H1 (cell line): ENCODE data around the gene CYP46A1. TPM values are rescaled to one million over a fixed set of nuclear protein-coding genes. Genes with fewer than 3 reads are reported as not detected.

Source experiments
- CHD7 ChIP-seq: fragments of 300-600 bp; sonication (generic); IDR thresholded peaks from 2 replicates; pipeline ENCODE4 v1.7.1; 2012; ENCODE audit warnings: low read length, moderate library complexity, mild to moderate bottlenecking, inconsistent platforms; ENCODE audit not compliant: insufficient replicate concordance
- EGR1 ChIP-seq: IDR thresholded peaks from 2 replicates; pipeline ENCODE4 v1.6.1; 2011; ENCODE audit warnings: low read depth, low read length, borderline replicate concordance
- EZH2 ChIP-seq: fragments of 200-600 bp; sonication (generic); IDR thresholded peaks from 2 replicates; pipeline ENCODE4 v1.7.1; 2012; ENCODE audit warnings: low read depth, mild to moderate bottlenecking, moderate library complexity, low read length, inconsistent platforms; ENCODE audit not compliant: severe bottlenecking
- polyA plus RNA-seq, 7 experiments: library from polyadenylated mRNA; depleted of rRNA in 3 of 7; stranded (reverse) in 5 of 7; unstranded in 2 of 7; fragments of >200 nt in 5 of 7; fragments of 200-250 nt in 2 of 7; gene quantifications; 1 replicate in 5 of 7; 2 replicates in 1 of 7; 4 replicates in 1 of 7; pipeline versions ENCODE4 v1.2.1 to v1.2.3, GENCODE V29; 2011 to 2013; ENCODE audit warnings: missing spikeins in 2 of 7, mixed read lengths in 2 of 7
- total RNA-seq: library from RNA; stranded (reverse); fragmentation: NEBNext Ultra II Directional; extraction: Animal tissue kit (Norgen Biotek cat#: 25700); gene quantifications from 2 replicates; pipeline ENCODE4 v1.2.1, GENCODE V29; 2021

Gene CYP46A1
- total and polyA plus RNA-seq, 2 of the 8 experiments (the other 6 are each of a cell fraction or from before 2014, with no cell fraction given): 0.41 to 1.3 TPM

GRCh38 chr14:99688210-99688581, 4.1 kb downstream of the CYP46A1 start (continued):
- TF ChIP-seq EGR1: no peak
- no peak for TF ChIP-seq CHD7
- TF ChIP-seq EZH2: no peak
